HG02678 (cell line): ENCODE data around the gene INF2.
"Not testable (repeated sequence)": the region's sequence is repeated elsewhere in the genome, so short reads cannot be mapped to it uniquely, and the experiment has no call there.

Experiments
- ATAC-seq: cut with Tn5 transposase; IDR thresholded peaks from one replicate; pipeline ENCODE4 v1.9.1; 2021; ENCODE audit warnings: mild to moderate bottlenecking, moderate library complexity; ENCODE audit not compliant: unreplicated experiment

INF2 gene

DNA sequence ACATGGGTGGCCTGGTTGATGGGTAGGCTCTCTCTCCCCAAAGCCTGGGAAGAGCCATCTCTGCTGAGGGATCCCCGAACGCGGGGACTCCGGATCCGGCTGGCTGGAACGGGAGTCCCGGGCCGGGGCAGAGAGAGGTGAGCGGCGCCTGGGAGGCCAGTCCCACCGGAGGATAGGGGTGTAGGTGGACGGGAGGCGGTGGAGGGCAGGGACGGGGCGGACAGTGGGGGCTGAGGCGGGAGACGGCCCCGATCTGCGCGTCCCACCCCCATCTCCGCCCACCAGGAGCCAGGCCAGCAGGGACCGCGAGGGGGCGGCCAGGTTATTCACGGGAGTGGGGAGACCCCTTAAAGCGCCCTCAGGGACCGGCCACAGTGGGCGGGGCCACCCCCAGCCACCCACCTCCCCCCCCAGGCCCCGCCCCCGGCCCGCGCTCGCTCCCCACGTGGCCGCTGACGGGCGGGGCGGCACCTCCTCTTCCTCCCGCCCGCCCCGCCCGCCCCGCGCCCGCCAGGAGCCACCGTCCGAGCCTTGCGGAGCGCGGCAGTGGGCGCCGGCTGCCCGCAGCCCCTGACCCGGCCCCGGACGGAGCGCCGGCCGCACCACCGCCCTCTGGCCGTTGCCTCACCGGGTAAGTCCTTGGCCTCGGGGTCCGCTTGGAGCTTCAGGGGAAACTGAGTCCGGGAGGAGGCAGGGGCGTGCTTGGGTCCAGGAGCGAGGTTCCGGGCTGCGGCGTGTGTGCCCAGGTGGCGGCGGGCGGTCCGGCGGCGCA is at the start of gene INF2:
Gene INF2, plus strand, starts transcription at position 510 of the 772 bp plus-strand sequence. CDS start 11,748 bp downstream, outside the sequence.
- no peak for ATAC-seq

DNA sequence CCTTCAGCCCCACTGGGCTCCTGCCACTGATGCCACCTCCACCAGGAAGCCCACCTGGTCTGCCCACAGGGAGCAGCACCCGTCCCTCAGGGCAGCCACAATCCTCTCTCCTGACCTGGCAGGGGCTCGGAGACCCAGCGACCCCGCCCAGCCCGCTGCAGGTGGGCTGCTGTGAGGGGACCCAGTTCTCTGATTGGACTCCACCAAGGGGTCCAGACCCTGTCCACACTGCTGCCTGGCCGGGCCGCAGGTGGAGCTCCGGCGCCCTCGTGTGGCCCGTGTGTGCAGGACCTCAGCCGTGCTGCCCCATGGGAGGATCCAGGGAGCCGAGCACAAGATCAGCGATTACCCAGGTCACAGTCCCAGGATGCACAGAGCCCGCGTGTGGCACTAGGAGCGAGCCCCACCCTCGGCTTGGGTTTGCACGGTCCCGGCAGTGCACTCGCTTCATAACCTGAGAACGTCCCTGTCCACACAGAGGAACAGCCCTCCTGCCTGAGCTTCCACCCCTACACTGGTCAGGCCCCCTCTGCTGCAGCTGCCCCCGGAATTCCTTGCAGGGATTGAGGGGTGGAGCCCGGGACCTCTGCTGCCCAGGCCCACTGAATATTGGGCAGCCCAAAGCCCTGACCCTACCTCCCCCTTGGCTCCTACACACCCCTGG is 49.4 kb upstream of the INF2 start:
- no peak for ATAC-seq

DNA sequence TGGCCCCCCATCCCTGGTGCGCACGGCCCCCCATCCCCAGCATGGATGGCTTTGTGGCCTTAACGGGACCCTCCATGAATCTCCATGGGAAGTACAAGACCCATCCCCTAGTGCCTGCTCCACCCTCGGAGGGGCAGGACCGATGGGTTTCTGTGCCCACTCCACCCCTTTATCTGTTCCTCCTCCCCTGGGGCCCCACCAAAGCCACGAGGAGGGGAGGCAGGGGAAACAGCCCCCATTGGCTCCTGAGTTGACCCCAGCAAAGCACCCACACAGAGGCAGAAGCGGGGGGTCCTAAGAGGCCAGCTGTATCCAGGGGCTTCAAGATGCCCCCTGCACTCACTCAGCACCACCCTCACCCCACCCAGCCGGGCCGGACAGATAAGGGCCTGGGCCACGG is 48.7 kb upstream of the INF2 start:
- no peak for ATAC-seq

DNA sequence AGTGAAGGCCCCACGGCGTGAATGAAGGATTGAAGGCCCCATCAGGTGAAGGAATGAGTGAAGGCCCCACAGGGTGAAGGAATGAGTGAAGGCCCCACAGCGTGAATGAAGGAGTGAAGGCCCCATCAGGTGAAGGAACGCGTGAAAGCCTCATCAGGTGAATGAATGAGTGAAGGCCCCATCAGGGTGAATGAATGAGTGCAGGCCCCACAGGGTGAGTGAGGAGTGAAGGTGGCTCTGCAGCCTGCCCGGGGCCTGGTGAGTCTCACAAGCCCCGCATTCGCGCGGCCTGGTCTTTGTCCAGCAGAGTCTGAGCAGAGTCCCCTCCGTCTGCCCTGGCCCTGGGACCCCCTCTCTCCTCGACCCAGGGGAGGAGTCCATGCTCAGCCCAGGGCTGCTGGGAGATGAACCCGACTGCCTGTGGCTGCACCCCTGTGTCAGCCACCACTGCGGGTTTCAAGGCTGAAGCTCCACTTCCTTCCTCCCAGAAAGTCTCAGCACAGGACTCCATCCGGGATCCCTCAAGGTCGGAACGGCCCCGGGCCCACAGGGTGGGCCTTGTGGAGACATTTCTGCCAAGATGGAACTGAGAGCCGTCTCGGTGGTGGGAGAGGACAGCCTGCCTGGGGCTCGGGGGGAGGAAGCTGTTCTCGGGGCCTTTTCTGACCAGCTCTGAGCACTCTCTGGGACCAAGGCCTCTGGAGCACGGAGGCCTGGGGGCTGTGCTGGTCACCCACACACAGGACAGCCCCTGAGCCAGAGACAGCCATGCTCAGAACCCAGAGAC is 47.5 kb upstream of the INF2 start:
- ATAC-seq = no peak

DNA sequence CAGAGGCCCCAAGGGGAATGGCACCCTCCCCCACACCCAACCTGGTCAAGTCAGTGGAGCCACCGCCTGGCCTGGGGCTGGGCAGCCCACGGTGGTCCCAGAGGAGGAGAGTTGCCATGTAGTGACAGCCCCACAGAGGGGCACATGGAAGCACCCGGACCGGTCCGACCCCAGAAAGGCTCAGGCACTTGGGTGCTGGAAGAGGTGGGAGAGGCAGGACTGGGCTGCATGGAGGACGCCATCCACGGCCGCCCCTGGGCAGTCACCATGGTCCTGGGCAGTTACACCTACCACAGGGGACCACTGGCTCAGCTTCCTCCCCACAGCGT is 46.9 kb upstream of the INF2 start:
- ATAC-seq = no peak

DNA sequence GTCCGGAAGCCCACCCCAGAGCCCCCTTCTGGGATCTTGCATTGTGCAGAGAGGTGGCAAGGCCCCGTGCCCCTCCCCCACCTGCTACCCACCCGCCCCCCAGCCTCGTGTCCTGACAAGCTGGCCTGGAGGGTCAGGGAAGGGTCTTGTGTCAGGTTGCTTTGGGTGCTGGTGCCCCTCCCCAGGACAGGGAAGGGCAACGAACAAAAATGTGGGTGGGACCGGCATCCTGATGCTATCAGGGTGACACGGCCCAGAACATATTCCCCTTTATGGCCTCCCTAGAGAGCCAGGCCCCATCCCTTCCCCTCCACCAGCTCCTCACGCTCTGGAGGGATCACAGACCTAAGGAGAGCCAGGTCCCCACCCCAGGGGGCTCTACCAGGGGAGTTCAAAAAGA is 46.1 kb upstream of the INF2 start:
- ATAC-seq = no peak

DNA sequence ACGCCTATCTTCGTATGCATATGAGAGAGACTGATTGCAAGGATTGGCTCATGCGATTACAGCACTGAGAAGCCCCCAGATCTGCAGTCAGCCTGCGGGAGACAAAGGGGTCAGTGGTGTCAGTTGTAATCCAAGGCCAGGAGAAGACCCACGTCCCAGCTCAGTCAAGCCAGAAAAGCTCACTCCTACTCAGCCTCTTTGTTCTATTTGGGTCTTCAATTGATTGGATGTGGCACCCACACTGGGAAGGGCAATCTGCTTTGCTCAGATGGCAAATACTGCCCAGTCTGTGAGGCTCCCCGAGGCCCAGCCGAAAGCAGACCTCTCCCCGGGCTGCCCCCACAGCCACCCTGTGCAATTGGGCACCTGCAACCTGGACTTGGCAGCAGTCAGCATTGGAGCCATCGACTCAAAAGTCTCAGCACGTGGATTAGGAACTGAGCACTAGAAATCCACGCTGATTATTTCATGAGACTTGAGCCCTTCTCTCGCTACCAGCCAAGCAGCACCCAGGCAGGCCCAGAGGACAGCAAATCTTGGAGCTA is 45.3 kb upstream of the INF2 start:
- no peak for ATAC-seq

DNA sequence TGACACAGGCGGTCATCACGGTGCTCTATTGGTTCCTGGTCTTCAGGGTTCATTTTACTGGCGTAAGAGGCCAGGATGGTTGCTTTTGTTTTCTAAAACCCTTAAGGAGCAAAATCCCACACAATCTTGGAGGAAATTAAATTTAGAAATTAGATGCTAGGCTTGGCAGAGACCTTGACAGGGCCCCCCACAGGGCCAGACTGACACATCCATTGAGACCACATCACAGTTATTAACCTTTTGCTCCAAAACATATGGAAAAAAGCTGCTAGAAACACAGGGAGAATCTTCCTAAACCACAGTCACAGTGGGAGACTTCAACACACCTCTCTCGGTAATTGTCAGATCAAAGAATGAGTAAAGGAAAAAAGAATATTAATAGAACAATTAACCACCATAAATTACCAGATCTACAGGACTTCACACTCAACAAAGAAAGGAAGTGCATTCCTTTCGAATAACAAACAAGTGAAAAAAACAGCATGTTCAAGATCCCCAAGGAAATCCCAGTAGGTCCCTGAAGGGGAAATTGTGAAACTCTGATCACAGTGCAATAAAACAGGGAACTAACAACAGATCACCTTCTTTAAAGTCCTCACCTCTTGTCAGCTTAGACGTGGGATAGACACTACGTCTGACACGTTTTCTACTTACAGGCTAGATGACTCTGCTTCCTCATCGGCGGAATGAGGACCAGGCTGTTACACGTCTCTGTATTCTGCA is 44.6 kb upstream of the INF2 start:
- ATAC-seq = no peak

DNA sequence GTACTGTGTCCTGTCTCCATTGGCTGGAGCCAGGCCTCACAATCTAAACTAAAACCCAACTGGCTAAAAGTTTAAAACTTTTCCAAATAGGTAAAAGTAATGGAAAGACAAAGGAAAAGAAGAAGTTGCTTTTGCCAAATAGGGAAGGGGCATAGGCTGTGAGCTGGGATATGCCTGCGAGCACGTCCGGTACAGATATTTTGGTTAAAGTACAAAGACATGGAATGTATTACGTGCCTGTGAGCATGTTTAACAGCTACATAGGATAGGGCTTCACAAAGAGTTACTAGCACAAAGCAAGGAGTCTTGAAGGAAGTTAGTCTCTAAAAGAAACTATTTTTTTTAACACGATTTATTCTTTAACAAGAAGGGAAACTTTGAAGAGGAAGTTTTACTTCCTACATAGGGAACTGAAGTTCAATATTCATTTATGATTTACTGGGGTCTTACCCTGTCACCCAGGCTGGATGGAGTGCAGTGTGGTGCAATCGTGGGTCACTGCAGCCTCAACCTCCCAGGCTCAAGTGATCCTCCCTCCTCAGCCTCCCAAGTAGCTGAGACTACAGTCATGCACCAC is 41.9 kb upstream of the INF2 start:
- ATAC-seq = no peak

DNA sequence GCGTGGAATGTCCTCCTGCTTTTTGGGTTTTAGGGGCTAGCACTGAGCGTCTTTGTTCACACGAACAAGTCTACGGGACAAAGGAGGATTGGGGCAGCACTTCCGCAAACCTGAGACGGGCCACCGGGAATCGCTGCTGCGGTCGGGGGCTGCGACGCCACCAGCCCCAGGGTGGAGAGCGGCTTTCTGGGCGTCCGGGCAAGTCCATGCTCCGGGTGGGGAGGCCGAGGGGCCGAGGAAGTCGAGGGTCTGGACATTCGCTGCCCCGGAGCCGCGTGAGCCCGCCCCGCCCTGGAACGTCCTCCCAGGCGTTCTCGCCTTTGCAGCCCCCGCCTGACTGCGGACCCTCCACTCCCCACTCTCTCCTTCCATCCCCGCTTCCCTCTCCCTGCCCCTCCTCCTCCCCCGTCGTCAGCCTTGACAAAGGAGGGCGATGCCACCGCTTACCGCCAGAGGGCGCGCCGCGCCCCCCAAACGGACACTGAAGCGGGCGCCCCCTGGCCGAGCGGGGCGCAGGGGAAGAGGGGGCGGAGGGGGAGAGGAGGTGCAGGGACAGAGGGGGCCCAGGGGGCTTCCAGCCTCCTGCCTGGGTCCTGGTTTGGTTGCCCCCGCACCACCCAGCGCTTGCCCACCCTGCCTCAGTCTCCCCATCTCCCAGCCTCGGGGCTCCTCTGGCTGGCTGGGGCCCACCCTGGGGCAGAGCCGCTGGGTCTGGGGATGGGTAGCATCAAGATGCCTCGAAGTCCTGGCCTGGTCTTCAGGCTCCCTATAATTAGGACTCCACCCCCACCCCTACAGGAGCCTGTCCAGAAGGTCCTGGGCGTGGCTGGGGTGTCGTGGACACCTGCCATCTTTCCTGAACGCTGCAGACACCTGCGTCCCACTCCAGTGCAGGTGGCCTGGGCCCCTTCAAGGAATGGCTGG is 39.1 kb upstream of the INF2 start:
- peak; percentile 70 for ATAC-seq

DNA sequence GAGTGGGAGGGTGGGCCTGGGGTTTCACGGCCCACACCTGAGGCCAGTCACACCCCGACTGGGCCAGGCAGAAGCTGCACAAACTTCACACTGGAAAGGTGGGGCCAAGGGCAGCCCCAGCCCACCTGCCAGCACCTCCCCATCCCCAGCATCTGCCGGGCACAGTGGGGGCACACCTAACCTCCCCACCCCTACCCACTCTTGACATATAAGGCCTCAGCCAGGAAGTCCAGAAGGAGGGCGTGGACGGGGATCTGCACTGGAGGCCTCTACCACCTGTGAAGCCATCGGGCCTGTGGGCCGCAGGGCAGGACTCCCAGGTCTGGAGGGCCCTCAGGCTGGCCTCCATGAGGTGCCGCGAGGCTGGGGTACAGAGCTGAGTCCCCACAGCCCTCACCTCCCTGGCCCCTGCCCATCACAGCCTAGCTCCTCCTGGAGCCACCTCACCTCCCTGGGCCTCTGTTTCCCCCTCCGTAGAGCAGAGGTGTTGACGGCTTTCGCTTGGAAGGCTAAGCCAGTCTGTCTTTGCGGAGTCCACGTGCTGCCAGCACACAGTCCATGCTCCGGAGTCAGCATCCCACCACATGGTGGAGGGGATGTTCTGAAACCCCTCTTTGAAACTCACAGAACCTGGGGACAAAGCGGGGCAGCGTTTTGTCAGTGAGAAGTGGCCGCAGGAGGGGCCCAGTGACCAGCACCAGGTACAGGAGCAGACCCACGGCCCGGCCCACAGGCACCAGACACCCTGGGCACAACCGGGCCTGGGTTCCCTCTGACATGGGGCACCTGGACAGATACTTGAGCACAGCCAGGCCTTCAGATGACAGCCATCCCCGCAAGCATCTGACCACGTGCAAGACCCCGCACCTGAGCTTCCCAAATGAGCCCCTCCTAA is 38.2 kb upstream of the INF2 start:
- no peak for ATAC-seq

DNA sequence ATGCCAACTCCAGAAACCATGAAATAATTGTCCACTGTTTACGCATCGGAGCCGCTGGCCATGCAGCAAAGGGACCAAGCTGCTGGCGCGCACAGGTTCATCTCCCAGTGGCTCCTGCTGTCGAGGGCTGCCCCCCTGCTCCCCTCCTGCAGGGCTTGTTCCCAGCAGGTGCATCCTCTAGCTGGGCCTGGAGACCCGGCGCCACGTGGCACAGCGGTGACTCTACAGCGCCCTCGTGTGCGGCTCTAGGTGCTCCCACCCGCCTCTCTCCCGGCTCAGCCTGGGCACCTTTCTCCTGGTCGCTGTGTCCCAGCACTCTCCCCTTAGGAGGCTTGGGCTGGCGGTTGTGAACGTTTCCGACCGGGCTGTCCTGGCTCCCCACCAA is 37.5 kb upstream of the INF2 start:
- no peak for ATAC-seq

DNA sequence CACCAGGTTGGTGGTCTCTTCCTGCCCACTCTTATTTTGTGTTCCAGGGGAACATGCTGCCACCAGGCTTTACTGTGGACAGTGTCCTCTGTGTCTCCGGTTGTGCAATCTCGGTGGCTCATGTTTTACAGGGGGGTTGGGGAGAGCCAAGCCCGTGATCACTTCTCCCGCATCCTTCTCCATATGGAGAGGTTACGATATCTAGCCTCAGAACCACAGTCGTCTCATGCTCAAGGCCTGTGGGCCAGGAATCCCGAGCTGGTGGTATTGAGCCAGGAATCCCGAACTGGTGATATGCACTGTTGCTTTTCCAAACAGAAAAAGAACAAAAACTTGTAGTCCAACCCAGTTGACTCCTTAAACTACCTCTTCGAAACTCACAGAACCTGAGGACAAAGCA is 37.0 kb upstream of the INF2 start:
- ATAC-seq = no peak

DNA sequence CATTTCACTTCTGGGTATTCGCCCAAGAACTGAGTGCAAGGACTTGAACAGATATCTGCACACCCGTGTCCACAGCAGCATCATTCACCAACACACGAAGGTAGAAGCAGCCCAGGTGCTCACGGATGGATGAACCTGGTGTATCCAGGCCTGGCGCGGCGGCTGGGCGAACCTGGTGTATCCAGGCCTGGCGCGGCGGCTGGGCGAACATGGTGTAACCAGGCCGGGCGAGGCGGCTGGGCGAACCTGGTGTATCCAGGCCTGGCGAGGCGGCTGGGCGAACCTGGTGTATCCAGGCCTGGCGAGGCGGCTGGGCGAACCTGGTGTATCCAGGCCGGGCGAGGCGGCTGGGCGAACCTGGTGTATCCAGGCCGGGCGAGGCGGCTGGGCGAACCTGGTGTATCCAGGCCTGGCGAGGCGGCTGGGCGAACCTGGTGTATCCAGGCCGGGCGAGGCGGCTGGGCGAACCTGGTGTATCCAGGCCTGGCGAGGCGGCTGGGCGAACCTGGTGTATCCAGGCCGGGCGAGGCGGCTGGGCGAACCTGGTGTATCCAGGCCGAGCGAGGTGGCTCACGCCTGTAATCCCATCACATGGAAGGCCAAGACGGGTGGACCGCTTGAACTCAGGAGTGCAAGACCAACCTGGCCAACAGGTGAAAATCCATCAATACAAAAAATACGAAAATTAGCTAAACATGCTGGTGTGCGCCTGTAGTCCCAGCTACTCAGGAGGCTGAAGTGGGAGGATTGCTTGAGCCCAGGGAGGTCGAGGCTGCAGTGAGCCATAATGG is 36.1 kb upstream of the INF2 start:
- not testable (repeated sequence) for ATAC-seq

DNA sequence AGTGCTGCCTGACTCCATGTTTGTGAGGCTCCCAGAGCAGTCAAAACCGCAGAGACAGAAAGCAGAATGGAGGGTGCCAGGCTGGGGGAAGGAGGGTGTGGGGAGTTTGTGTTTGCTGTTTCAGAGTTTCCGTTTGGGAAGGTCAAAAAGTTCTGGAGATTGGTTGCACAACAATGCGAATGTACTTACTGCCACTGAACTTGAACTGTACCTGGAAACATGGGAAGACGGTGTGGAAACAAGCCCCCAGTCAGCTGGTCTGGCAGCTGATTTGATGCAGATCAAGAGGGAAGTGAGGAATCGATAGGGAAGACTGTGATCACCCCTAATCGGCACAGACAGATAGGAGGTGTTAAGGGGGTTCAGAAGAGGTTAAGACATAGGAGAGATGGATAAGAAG is 35.3 kb upstream of the INF2 start:
- no peak for ATAC-seq

DNA sequence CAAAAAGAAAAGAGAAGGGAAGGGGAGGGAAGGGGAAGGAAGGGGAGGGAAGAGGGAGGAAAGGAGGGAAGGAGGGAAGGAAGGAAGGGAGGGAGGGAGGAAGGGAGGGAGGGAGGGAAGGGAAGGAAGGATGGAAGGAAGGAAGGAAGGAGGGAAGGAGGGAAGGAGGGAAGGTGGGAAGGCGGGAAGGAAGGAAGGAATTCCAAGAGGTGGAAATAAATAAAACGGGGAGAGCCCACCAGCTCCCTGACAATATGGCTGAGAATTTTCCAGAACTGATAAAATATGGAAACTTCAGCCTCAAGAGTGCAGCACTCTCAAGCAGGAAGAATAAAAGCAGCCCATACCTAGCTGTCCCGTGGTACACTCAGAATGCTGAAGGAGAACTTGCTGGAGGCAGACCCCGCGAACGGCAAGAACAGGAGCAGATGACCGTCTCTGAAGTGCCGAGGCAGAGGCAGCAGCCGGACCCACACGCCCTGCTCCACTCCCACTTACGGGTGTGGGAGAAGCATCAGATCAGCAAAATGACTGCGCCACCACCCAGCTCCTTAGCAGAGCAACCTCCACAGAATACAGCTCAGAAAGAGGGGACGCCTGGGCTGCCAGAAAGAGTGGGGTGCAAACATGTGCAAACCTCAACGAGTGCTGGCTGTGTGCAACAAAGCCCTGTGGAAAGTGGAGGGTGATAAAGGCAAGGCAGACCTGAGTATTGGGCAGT is 34.1 kb upstream of the INF2 start:
- no peak for ATAC-seq

DNA sequence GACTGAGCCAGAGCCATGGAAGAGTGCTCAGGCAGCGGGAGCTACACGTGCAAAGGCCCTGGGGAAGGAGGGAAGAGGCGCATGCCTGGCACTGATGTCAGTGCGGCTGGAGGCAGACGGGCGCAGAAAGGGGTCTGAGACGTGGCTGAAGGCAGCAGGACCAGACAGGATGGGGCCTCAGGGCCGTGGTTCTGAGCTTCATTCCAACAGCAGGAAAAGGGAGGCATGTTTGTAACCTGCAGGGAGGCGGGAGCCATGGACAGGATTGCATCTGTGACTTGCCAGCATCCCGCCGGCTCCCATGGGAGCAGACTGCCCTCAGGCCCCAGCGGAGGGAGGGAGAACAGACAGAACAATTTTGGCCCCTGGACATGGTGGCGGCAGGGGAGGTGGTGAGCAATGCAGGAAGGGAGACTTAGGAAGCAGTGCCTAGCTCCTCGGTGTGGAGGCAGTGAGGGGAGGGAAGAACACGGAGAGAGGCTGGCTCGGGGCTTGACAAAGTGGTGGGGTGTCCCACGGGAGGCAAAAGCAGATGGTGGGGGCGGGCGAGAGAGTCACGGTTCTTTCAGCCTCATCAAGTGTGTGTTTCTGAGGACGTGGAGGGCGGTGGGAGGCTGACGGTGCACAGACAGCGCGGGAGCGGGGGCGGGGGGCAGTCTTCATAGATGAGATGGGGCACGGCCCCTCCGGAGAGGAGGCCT is 33.3 kb upstream of the INF2 start:
- ATAC-seq = no peak
